GM15510 (cell line): ENCODE data around the gene ARAP2.

ENCODE experiments used
- POLR2A ChIP-seq: IDR thresholded peaks from 3 replicates; pipeline ENCODE4 v1.6.1; 2011; ENCODE audit warnings: borderline replicate concordance; ENCODE audit not compliant: insufficient read length; ENCODE audit errors: extremely low read depth

ARAP2 gene

DNA sequence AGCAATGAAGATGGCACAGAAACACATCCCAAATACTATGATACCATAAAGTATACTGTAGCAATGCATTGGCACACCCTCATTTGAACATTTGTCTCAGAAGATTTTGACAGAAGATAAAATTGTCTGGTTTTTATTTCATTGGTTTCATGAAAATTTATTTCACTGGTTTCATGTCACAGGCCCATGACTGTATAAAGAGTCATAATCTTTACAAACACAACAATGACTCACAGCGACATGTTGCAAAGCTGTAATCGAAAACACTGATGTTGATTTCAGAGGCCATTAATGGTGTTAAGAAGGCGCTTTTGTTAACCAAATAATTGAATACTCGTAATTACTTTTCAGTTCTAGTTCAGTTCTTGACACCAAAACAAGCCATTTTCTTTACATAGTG lies 29.0 kb upstream of the ARAP2 start:
- TF ChIP-seq POLR2A, result no peak

DNA sequence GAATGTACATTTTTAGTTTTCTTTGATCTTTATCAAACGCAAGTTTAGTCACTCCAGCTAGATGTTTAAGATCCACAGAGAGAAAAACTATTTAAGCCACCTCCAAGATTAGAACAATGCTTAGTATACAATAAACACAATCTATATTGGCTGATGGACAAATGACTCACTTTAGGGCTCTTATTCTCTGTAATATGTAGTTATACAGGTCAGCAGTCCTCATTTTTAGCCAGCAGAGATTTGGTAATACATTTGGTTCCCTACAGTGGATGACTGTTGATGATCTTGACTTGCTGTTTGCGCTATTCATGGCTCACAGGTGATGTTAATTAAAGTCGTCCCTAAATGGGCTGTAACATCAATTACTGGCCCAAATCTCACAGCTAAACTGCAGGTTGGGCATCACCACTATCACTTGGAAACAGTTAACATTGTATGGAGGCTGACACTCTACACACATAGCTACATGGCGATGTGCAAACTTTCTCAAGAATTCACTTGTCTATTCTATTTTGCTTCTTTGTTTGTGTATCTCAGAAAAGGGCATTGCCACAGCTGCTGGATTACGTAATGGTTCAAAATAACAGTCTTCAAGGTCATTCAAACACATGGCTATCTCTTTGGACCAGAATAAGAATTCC lies 25.3 kb upstream of the ARAP2 start:
- TF ChIP-seq POLR2A, result no peak

- TF ChIP-seq POLR2A, result no peak
Observed at GRCh38 chr4:36269101-36269500, 24.8 kb upstream of the ARAP2 start.

DNA sequence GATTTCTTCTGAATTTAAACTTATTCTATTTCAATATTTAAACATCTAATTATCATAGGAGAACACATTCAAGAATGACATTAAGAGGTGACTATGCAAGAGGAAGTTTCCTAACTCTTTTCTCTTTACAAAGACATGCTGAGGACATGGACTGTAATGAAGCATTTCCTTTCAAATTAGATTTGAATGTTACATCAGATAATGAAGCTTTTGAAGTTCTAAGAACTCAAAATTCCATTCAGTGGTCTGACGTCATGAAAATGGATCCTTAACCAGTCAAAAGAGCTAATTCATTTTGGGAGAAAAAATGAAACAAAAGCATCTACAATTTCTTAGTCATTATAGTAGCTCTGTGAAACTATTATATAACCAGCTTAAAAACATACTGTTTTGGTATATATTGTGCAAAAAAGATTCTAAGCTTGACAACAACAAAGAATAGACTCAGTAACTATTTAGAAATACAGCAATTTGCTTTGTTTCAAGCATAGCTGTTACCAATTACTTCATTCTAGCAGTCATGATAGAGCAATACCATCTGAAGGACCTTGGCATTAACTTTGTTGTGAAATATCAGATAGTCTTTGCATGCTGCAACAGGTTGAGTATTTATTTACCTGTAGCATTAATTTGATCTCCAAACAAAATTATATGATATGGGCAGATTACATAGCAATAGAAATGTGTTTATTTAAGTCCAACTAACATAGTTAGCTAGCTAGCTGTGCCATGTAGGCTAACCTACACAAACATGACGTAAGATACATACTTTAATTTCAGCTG lies 23.4 kb upstream of the ARAP2 start:
- TF ChIP-seq POLR2A, result no peak

DNA sequence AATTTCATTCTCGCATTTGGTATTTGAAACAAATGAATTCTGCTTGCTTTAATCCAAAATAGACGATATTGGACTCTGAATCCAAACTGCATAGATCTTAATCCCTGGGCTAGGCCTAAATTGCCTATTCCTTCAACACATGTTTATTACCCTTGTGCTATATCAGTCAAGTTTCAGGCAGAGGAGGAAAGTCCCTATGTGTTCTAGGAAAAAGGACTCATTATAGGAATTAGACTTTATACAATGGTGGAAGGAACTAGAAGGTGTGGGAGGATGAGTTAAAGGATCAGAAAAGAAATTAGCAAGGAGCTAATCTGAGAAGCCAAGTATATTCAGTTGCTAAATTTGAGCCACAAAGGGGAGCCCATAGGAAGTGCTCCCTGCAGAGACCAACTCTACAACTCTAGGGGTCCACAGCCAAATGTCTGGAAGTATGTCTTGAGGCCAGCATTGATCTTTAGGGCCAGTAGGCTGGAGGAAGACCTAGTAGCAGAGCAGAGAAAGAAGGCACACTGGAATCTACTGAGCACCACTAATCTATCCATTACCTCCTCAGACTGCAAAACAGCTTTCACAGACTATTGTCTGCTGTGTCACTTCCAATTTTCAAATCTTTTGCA lies 20.0 kb upstream of the ARAP2 start:
- no peak for TF ChIP-seq POLR2A

DNA sequence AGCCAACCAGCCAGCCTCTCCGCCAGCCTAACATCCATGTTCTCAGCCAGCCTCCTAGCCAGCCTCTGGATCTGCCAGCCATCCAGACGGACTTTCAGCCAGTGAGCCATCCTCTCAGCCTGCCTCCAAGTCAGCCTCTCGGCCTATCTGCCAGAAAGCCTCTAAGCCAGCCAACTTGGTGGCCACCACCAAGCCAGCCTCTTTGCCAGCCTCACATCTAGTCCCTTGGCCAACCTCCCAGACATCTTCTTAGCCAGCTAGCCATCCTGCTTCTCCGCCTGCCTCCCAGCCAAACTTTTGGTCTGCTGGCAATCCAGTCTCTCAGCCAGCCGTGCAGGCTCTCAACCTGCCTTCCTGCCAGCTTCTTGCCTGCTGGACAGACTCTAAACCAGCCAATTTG lies 16.4 kb upstream of the ARAP2 start:
- no peak for TF ChIP-seq POLR2A

DNA sequence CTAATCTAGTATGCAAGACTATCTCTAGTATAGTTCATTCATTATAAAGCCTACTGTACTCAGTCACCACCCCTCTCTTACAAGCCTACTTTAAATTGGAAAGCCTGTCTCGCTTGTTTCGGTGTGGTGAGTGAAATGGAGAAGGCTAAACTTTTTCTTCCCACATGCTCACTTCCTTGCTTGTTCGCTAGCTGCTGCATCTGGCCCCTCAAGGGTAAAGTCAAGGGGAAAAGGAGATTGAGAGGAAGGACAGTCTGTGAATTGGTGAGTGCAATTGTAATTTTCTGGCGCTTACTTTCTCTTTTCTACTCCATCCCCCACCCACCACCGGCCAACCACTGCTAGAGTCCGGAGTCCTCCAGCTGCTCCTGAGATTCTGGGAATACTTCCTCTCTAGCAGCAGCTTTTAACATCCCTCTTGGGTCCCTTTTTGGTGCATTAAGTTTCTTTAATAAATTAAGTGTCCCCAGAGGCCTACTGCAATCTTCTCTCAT lies 12.1 kb upstream of the ARAP2 start:
- no peak for TF ChIP-seq POLR2A

GRCh38 chr4:36255577-36255976 lies 11.3 kb upstream of the ARAP2 start:
- no peak for TF ChIP-seq POLR2A

DNA sequence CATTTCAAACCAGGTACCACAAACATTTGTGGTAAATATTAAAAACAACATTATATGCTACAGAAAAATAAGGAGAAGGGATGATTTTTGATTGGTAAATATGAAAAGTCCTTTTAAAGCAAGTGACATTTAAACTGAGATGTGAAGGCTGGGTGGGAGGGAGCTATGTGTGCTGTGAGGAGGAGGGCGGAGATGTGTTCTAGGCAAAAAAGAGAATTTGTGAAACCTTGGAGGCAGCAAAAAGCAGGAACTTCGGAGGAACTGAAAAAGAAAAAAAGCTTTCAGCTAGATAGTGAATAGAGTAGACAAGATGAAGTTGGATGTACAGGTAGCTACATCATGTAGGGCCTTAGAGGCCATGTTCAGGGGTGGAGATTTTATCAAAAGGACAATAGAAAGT lies 10.1 kb upstream of the ARAP2 start:
- TF ChIP-seq POLR2A, result no peak

- TF ChIP-seq POLR2A, result no peak
Observed at GRCh38 chr4:36251983-36252382, 7.7 kb upstream of the ARAP2 start.

DNA sequence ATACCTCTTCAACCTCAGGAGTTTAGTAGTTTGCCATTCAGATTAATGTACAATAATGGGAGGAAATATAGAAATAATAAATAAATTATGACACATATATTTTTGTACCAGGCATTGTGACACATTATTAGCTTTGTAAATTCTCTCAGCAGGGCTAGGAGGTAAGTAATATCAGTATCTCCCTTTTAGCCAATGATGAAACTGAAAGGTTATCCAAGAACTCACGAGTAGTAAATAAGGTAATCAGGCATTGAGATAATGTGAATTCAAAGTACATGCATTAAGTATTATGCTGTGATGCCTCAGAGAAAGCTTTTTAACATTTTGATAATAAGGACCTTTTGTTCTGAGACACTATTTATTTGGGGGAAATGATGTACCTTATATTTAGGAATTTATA lies 5.3 kb upstream of the ARAP2 start:
- TF ChIP-seq POLR2A, result no peak

- no peak for TF ChIP-seq POLR2A
Observed at GRCh38 chr4:36243355-36244256, 708 bp downstream of the ARAP2 start.

- no peak for TF ChIP-seq POLR2A
Observed at GRCh38 chr4:36242629-36243354, 1.5 kb downstream of the ARAP2 start.

DNA sequence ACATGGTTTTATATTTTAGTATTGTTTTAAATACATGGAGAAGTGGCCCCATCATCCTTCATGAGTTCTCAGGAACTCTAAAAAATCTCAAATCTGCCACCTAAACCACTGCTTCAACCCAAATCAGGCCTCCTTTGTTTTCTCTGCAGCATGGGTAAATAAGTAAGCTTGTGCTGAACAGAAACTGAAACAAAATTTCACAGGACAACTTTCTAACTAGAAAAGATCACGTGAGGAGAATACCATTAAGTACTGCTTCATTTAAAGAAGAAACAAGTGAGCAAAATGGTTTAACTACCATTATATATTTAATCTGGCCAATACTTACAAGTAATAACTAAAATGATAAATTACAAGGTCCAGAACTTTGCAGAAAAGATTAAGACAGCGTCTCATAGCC lies 2.5 kb downstream of the ARAP2 start:
- TF ChIP-seq POLR2A, result no peak
